IMR-90 (cell line): Measurements from ENCODE around the gene WSB2.

Experiments
- CEBPB ChIP-seq: IDR thresholded peaks from 2 replicates; pipeline ENCODE4 v1.6.1; 2012; ENCODE audit warnings: low read depth, low read length, improper control_type of control experiment
- CTCF ChIP-seq: conservative IDR thresholded peaks from 2 replicates; pipeline ENCODE4 v1.5.1; 2012; ENCODE audit warnings: mild to moderate bottlenecking, low read depth, low read length, improper control_type of control experiment
- MAZ ChIP-seq: IDR thresholded peaks from 2 replicates; pipeline ENCODE4 v1.6.1; 2012; ENCODE audit warnings: low read depth, mild to moderate bottlenecking, low read length, improper control_type of control experiment, moderate library complexity, borderline replicate concordance
- MXI1 ChIP-seq: IDR thresholded peaks from 2 replicates; pipeline ENCODE4 v1.6.1; 2012; ENCODE audit warnings: low read depth, mild to moderate bottlenecking, low read length, moderate library complexity, borderline replicate concordance
- POLR2A ChIP-seq: IDR thresholded peaks from 2 replicates; pipeline ENCODE4 v1.6.1; 2012; ENCODE audit warnings: mild to moderate bottlenecking, low read depth, low read length
- RFX5 ChIP-seq: IDR thresholded peaks from 2 replicates; pipeline ENCODE4 v1.8.0; 2012; ENCODE audit warnings: low read depth, mild to moderate bottlenecking, low read length, moderate library complexity
- USF2 ChIP-seq: fragments of 150-350 bp; IDR thresholded peaks from 2 replicates; pipeline ENCODE4 v1.6.1; 2017; ENCODE audit warnings: mild to moderate bottlenecking, antibody characterized with exemption, low read length, low read depth

GRCh38 chr12:118046430-118046829, 14.5 kb downstream of the WSB2 start:
- no peak for TF ChIP-seq MAZ
- no peak for TF ChIP-seq CTCF
- TF ChIP-seq POLR2A, result no peak
- TF ChIP-seq USF2, result no peak
- TF ChIP-seq MXI1, result no peak
- no peak for TF ChIP-seq RFX5
- TF ChIP-seq CEBPB, result no peak
